IMR-90 (cell line): Measurements from ENCODE around the gene POLD4. TPM values are rescaled to one million over a fixed set of nuclear protein-coding genes. Genes with fewer than 3 reads are reported as not detected.

Experiments used
- ATAC-seq: fragments of 200-7000 bp; cut with Tn5 transposase; 2 replicates; pipeline ENCODE4 v1.9.1; 2020; ENCODE audit warnings: low read depth, mild to moderate bottlenecking, moderate library complexity
- BruUV-seq: library from RNA; stranded (reverse); fragments of 400-500 nt; replicated peaks from 2 replicates; lab custom pipeline; 2021; lab: Mats Ljungman, UMichigan
- CTCF ChIA-PET: fragments of 300-600 bp; formaldehyde crosslinking; extraction: SDS; loops from one replicate; lab custom pipeline; 2021; ENCODE audit warnings: antibody characterized with exemption; lab: Yijun Ruan, JAX
- POLR2A ChIA-PET: fragments of 300-600 bp; sonication (Branson Sonifier 250); formaldehyde crosslinking; loops from one replicate; lab custom pipeline; 2022; ENCODE audit warnings: antibody characterized with exemption; ENCODE audit not compliant: unreplicated experiment; lab: Charles Lee
- DNase-seq: peaks from one replicate; pipeline ENCODE4 v3.0.0; 2013
- H2AFZ ChIP-seq: replicated peaks from 2 replicates; pipeline ENCODE3; 2013; ENCODE audit warnings: low read length, mild to moderate bottlenecking; ENCODE audit not compliant: poor library complexity
- H2AK5ac ChIP-seq: 2 replicates; pipeline ENCODE4 v1.6.1; 2013; ENCODE audit warnings: low read depth, low read length, inconsistent platforms
- H2AK9ac ChIP-seq: replicated peaks from 2 replicates; pipeline ENCODE3; 2013; ENCODE audit warnings: mild to moderate bottlenecking, low read depth, low read length, moderate library complexity; ENCODE audit not compliant: poor library complexity
- H2BK120ac ChIP-seq: 2 replicates; pipeline ENCODE4 v1.6.1; 2013; ENCODE audit warnings: low read depth, low read length, inconsistent platforms
- H2BK15ac ChIP-seq: 3 replicates; pipeline ENCODE4 v1.6.1; 2013; ENCODE audit warnings: low read depth, low read length, inconsistent platforms
- H2BK20ac ChIP-seq: 2 replicates; pipeline ENCODE4 v1.6.1; 2013; ENCODE audit warnings: low read depth, mild to moderate bottlenecking, inconsistent platforms, low read length, moderate library complexity
- H2BK5ac ChIP-seq: 2 replicates; pipeline ENCODE4 v1.6.1; 2013; ENCODE audit warnings: mild to moderate bottlenecking, low read depth, low read length, inconsistent platforms; ENCODE audit not compliant: poor library complexity, severe bottlenecking
- H3K14ac ChIP-seq: replicated peaks from 2 replicates; pipeline ENCODE4 v1.6.1; 2013; ENCODE audit warnings: low read depth, low read length, inconsistent platforms
- H3K18ac ChIP-seq: 2 replicates; pipeline ENCODE4 v1.6.1; 2013; ENCODE audit warnings: low read depth, low read length, control low read depth
- H3K23ac ChIP-seq: 2 replicates; pipeline ENCODE4 v1.6.1; 2013; ENCODE audit warnings: low read depth, low read length, inconsistent platforms
- H3K27ac ChIP-seq: 2 replicates; pipeline ENCODE4 v1.5.1; 2013; ENCODE audit warnings: mild to moderate bottlenecking, control low read depth, low read length; ENCODE audit not compliant: insufficient read depth
- H3K27me3 ChIP-seq: 2 replicates; pipeline ENCODE4 v1.6.1; 2013; ENCODE audit warnings: low read length; ENCODE audit not compliant: control insufficient read depth, insufficient read depth
- H3K36me3 ChIP-seq: 2 replicates; pipeline ENCODE4 v1.6.1; 2013; ENCODE audit warnings: low read length, mixed read lengths; ENCODE audit not compliant: control insufficient read depth, insufficient read depth
- H3K4ac ChIP-seq: 2 replicates; pipeline ENCODE4 v1.6.1; 2013; ENCODE audit warnings: low read depth, low read length, inconsistent platforms
- H3K4me1 ChIP-seq: 2 replicates; pipeline ENCODE4 v1.6.1; 2013; ENCODE audit warnings: low read length, mixed read lengths; ENCODE audit not compliant: control insufficient read depth, insufficient read depth
- H3K4me2 ChIP-seq: 2 replicates; pipeline ENCODE4 v1.6.1; 2013; ENCODE audit warnings: low read depth, mild to moderate bottlenecking, control low read depth, low read length, moderate library complexity
- H3K4me3 ChIP-seq: 2 replicates; pipeline ENCODE4 v1.5.1; 2013; ENCODE audit warnings: low read depth, mild to moderate bottlenecking, control low read depth, low read length, moderate library complexity; ENCODE audit not compliant: insufficient read depth
- H3K56ac ChIP-seq: 2 replicates; pipeline ENCODE4 v1.6.1; 2013; ENCODE audit warnings: low read length, inconsistent platforms; ENCODE audit not compliant: insufficient read depth; ENCODE audit errors: extremely low read depth
- H3K79me1 ChIP-seq, 2 experiments: 2 replicates each; pipeline ENCODE4 v1.6.1; 2013; ENCODE audit warnings: low read length in 2 of 2, inconsistent platforms in 1 of 2, low read depth in 1 of 2
- H3K9ac ChIP-seq: 2 replicates; pipeline ENCODE4 v1.6.1; 2013; ENCODE audit warnings: low read depth, low read length, control low read depth
- H3K9me1 ChIP-seq: 2 replicates; pipeline ENCODE4 v1.6.1; 2013; ENCODE audit warnings: low read length, inconsistent platforms; ENCODE audit not compliant: insufficient read depth
- H3K9me3 ChIP-seq: 2 replicates; pipeline ENCODE4 v1.6.1; 2013; ENCODE audit warnings: low read length; ENCODE audit not compliant: control insufficient read depth, insufficient read depth
- H4K20me1 ChIP-seq: 2 replicates; pipeline ENCODE4 v1.6.1; 2013; ENCODE audit warnings: low read length, inconsistent platforms; ENCODE audit not compliant: insufficient read depth
- H4K5ac ChIP-seq: 2 replicates; pipeline ENCODE4 v1.6.1; 2013; ENCODE audit warnings: mild to moderate bottlenecking, low read depth, low read length, control low read depth
- H4K8ac ChIP-seq, 2 experiments: 2 replicates each; pipeline ENCODE4 v1.6.1; 2013; ENCODE audit warnings: low read depth in 2 of 2, low read length in 2 of 2, control low read depth in 1 of 2, inconsistent platforms in 1 of 2
- H4K91ac ChIP-seq: 2 replicates; pipeline ENCODE4 v1.6.1; 2013; ENCODE audit warnings: low read depth, low read length, inconsistent platforms; ENCODE audit not compliant: insufficient read depth
- BHLHE40 ChIP-seq: fragments of 150-350 bp; IDR thresholded peaks from 2 replicates; pipeline ENCODE4 v1.6.1; 2016; ENCODE audit warnings: mild to moderate bottlenecking, low read depth, low read length
- CEBPB ChIP-seq: IDR thresholded peaks from 2 replicates; pipeline ENCODE4 v1.6.1; 2012; ENCODE audit warnings: low read depth, low read length, improper control_type of control experiment
- CHD1 ChIP-seq: IDR thresholded peaks from 2 replicates; pipeline ENCODE4 v1.6.1; 2012; ENCODE audit warnings: low read depth, low read length, improper control_type of control experiment
- CTCF ChIP-seq: conservative IDR thresholded peaks from 2 replicates; pipeline ENCODE4 v1.5.1; 2012; ENCODE audit warnings: mild to moderate bottlenecking, low read depth, low read length, improper control_type of control experiment
- ELK1 ChIP-seq: fragments of 150-350 bp; IDR thresholded peaks from 2 replicates; pipeline ENCODE4 v1.6.1; 2016; ENCODE audit warnings: low read depth, mild to moderate bottlenecking, low read length, moderate library complexity, borderline replicate concordance
- MAFK ChIP-seq: IDR thresholded peaks from 2 replicates; pipeline ENCODE4 v1.6.1; 2012; ENCODE audit warnings: low read depth, low read length, improper control_type of control experiment
- NFE2L2 ChIP-seq: fragments of 150-350 bp; IDR thresholded peaks from 2 replicates; pipeline ENCODE4 v1.6.1; 2016; ENCODE audit warnings: low read depth, mild to moderate bottlenecking, low read length
- RCOR1 ChIP-seq: IDR thresholded peaks from 2 replicates; pipeline ENCODE4 v1.6.1; 2012; ENCODE audit warnings: mild to moderate bottlenecking, low read length, improper control_type of control experiment; ENCODE audit not compliant: insufficient replicate concordance
- RFX5 ChIP-seq: IDR thresholded peaks from 2 replicates; pipeline ENCODE4 v1.8.0; 2012; ENCODE audit warnings: low read depth, mild to moderate bottlenecking, low read length, moderate library complexity
- SMC3 ChIP-seq: fragments of 150-350 bp; IDR thresholded peaks from 2 replicates; pipeline ENCODE4 v1.6.1; 2016; ENCODE audit warnings: low read depth, mild to moderate bottlenecking, antibody characterized with exemption, low read length, moderate library complexity
- WGBS, 2 experiments: methylation state at CpG; one replicate each; pipeline versions ENCODE4 v1.1.5 to v1.1.7; 2013; ENCODE audit warnings: missing lambda C conversion rate in 2 of 2; ENCODE audit not compliant: insufficient read length in 1 of 2; ENCODE audit errors: extremely low coverage in 2 of 2; 5-methylcytosine and 5-hydroxymethylcytosine counted together
- dilution Hi-C: fragments of 300-500 bp; cut with HindIII; formaldehyde crosslinking; loops from one replicate; pipeline ENCODE4 v1.14.3; 2018; ENCODE audit warnings: low sequenced_read_pairs; ENCODE audit not compliant: unreplicated experiment
- in situ Hi-C: fragments of 300-500 bp; cut with MboI; formaldehyde crosslinking; loops from 3 replicates; pipeline ENCODE4 v1.14.3; 2019; ENCODE audit warnings: low sequenced_read_pairs, inconsistent platforms, mixed read lengths
- intact Hi-C: fragments of 100-400 bp; cut with micrococcal nuclease; formaldehyde crosslinking; loops from 2 replicates; pipeline ENCODE4 v1.10.0; 2022
- polyA plus RNA-seq, 3 experiments: library from polyadenylated mRNA; depleted of rRNA; stranded (reverse); fragments of >200 nt; gene quantifications; 2 replicates each; pipeline ENCODE4 v1.2.3, GENCODE V29; 2012; ENCODE audit warnings: low replicate concordance in 1 of 3
- total RNA-seq: library from RNA; depleted of rRNA; stranded (reverse); fragments of >200 nt; gene quantifications from 2 replicates; pipeline ENCODE4 v1.2.3, GENCODE V29; 2012
- TF ChIP-seq, protein P1 (sequence below): fragments of 150-350 bp; IDR thresholded peaks from 2 replicates; pipeline ENCODE4 v1.6.1; 2017; ENCODE audit warnings: mild to moderate bottlenecking, antibody characterized with exemption, low read length, low read depth

POLD4 gene
- total and polyA plus RNA-seq, 2 of the 4 experiments (the other 2 are of a cell fraction) = 46.4 to 133 TPM

GRCh38 chr11:67356387-67356863 is 3.1 kb upstream of the POLD4 start:
- no peak overlapping the region for H4K5ac ChIP-seq
- H4K91ac ChIP-seq = peak overlapping the region; percentile 79
- H3K36me3 ChIP-seq = peaks cover 3% of the 10 kb centered on the region; the same call in 1 of the 2 replicates
- peak overlapping the region; percentile 77 to 84; a peak in 3 of 4 replicates for H4K8ac ChIP-seq
- no peak overlapping the region for H3K4me3 ChIP-seq
- peak overlapping the region; percentile 81 for H2BK20ac ChIP-seq
- dilution Hi-C loops = no loop called here
- in situ Hi-C loops = no loop called here
- peak overlapping the region; percentile 69 for H2BK120ac ChIP-seq
- no peak for ATAC-seq
- CTCF ChIA-PET = interaction anchor here (0.6 to 10.1 kb wide), 4 partner anchors 14 to 912 kb away, joined by 3 to 128 read pairs (median 8); no protein-coding TSS in a partner anchor
- H4K20me1 ChIP-seq = peaks cover 3% of the 10 kb centered on the region; the same call in 1 of the 2 replicates
- H3K4me1 ChIP-seq = peaks cover 40% of the 10 kb centered on the region
- H3K18ac ChIP-seq = no peak overlapping the region
- H3K9ac ChIP-seq = peak overlapping the region; percentile 21; the same call in 1 of the 2 replicates
- H2BK5ac ChIP-seq = peak overlapping the region; percentile 42
- H2AFZ ChIP-seq = peak overlapping the region; percentile 75
- no peak overlapping the region for H3K56ac ChIP-seq
- peaks cover 11 to 51% of the 10 kb centered on the region in 2 experiments; a peak in 3 of 4 replicates for H3K79me1 ChIP-seq
- TF ChIP-seq ELK1 (no peak), BHLHE40 (no peak), CHD1 (no peak), SMC3 (no peak), NFE2L2 (no peak), MAFK (no peak), CTCF (no peak), RFX5 (no peak), CEBPB (no peak), RCOR1 (no peak)
- TF ChIP-seq, protein P1, sequence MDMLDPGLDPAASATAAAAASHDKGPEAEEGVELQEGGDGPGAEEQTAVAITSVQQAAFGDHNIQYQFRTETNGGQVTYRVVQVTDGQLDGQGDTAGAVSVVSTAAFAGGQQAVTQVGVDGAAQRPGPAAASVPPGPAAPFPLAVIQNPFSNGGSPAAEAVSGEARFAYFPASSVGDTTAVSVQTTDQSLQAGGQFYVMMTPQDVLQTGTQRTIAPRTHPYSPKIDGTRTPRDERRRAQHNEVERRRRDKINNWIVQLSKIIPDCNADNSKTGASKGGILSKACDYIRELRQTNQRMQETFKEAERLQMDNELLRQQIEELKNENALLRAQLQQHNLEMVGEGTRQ = no peak
- WGBS, 2 experiments = no CpG with 5 or more reads among the region's 4 CpGs
- peak overlapping the region; percentile 59; the same call in 1 of the 2 replicates for H3K14ac ChIP-seq
- intact Hi-C loops = loop anchor here (2.0 kb wide), 1 partner anchor 14 kb away; no protein-coding TSS in a partner anchor
- BruUV-seq = no TSS peak
- H3K4me2 ChIP-seq = no peak overlapping the region
- H3K9me3 ChIP-seq = no peaks in the 10 kb centered on the region
- POLR2A ChIA-PET = no interaction called here
- H3K9me1 ChIP-seq = peaks cover 21% of the 10 kb centered on the region
- H2AK5ac ChIP-seq = peak overlapping the region; percentile 99
- DNase-seq = no peak
- H3K23ac ChIP-seq = peak overlapping the region; percentile 34; the same call in 1 of the 2 replicates
- H2BK15ac ChIP-seq = peak overlapping the region; percentile 81; the same call in 1 of the 3 replicates
- peak overlapping the region; percentile 87 for H3K27ac ChIP-seq
- H2AK9ac ChIP-seq = peak overlapping the region; percentile 80
- H3K4ac ChIP-seq = peak overlapping the region; percentile 99
- no peaks in the 10 kb centered on the region for H3K27me3 ChIP-seq
